SW 1271 (cell line): ENCODE measurements around the gene GALNT18.
A peak's percentile ranks its signal among the peaks of the same experiment; 100 is the strongest.

ENCODE experiments used
- DNase-seq, 2 experiments: peaks; one replicate each; lab custom pipeline; 2025; lab: John Stamatoyannopoulos, UW

The GALNT18 gene

GRCh38 chr11:11409901-11410300 is 211.9 kb downstream of the GALNT18 start:
- DNase-seq: no peak

DNA sequence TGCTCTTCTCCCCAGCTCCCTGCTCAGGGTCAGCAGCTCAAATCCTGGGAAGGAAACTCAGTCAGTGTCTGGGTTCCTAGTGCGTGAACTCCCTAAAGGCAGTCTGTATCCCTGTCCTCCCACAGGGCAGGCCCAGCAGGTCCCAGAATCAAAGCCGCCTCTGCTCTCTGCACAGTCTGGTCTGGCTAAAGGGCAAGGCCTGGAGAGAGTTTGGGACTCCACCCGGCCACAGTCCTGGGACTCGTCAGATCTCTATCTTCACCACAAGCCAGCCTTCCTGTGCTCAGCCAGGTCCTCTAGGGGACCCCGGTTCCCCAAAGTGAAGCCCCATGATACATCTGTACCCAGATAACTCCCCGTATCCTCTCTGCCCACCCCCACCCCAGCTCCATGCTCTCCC is 212.6 kb downstream of the GALNT18 start:
- DNase-seq: no peak

DNA sequence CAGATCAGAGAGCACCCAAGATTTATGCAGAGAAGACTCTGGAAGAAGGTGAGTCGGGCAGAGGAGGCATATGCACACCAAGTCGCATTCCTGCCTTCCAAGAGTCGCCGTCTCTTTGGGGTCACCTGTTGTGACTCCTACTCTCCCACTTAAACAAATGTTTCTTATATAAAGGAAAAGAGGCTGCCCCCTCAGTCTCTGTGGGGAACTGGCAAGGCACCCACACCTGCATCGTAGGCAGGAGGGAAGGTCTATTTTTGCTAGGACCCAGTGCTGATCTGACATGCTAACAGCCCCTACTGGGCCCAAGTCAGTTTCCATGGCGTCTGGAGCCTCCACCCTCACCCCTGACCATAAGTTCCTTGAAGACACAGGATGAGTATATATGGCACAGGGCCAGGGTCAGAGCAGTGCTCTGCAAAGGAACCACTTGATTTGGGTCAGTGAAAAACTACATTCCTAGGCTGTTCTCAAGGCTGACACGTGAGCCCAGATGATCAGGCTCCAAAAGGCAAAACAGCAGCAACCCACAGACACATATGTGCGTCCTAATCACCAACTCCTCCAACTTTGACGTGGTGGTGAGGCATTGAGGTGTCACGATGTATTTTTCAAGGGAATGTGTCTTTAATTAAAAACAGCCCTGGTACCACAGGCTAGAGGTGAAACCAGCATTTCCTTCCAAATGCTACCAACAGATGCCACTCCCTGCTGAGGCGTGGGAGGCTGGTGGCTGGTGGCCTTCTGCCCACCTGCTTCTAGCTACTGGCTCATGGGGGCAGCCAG is 213.2 kb downstream of the GALNT18 start:
- no peak for DNase-seq

GRCh38 chr11:11407763-11408084 is 214.1 kb downstream of the GALNT18 start:
- no peak for DNase-seq

GRCh38 chr11:11407065-11407762 is 214.6 kb downstream of the GALNT18 start:
- DNase-seq: no peak

DNA sequence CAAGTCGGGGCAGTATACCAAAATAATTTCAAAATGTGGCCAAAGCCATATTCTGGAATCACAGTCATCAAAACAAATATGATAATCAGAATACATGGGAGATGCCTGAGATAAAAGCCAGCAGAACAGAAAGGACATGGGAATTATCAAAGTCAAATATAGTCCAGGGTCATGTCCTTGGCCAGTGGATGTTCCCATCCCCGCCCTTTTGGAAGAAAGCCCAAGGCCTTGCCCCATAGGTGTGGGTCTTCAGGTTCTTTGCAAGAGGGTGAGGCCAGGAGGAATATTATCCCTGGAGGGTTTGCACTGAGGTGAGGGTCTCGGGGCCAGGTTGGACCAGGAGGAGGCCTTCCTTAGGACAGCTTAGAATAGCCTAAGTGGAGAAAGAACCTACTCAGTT is 215.2 kb downstream of the GALNT18 start:
- DNase-seq: no peak

DNA sequence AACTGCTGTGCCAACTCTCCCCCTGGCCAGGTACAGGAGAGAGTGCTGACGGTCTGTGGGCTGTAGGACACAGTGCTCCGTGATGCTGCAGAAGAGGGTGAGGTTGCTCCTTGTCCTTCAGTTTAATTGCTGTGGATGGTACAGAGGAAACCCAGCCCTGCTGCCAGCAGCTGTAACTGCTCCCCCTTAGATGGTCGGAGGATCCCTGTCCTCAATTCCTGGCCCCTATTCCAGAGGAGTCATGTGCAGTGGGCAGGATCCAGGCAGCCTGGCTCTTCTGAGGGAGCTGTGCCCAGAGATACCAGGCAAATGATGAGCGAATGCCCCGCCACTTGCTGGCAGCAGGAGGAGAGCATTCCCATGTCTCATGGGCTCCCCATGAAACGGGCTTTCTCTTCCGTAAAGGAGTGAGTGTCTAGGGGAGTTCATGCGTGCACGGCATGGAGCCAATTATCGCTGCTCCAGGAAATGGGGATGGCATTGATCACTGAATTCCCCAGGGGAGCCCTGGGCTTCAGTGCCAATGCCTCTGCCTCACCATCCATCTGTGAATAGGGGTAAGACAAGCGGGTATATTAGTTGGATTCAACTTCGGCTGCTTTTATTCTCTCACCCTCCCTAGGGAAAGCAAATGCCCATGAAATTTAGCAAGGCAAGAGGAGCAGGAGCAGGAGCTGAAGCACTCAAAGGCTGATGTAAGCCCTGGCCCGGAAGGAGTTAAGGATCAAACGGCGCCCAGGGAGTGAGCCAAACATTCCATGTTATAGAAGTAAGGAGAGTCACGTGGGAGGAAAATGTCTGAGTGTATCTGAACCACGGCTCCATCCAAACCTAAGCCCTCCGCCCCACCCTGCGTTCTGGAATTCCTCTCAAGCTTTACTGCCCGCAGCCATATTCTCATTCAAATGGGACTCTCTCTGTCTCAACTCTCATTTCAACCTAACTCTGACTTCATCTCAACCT is 217.8 kb downstream of the GALNT18 start:
- DNase-seq: no peak

GRCh38 chr11:11401960-11402535 is 219.8 kb downstream of the GALNT18 start:
- DNase-seq: no peak

DNA sequence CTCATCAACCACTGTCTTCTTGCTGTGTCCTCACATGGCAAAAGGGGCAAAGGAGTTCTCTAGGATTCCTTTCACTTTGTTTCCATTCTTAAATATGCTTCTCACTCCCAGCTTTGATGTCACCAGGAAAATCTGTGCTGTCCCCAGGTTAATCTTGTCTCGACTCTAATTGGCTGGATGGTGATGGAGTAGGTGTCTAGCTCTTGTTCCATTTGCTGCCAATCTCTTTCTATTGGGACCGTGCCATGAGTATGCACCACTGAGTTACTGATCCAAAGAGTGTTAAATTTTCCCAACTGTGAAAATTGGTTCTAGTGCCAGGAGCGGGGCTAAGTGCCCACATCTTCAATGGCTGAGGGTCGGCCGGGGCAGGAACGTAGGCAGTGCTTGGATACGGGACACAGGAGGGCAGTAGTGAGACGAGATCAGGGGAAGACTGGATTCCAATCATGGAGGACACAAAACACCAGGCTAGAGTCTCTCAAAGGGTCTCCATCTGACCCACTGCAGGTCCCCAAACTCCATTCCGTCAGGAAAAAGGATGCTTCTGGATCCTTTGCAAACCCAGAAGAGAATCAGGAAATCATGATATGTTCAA is 221.1 kb downstream of the GALNT18 start:
- no peak for DNase-seq

GRCh38 chr11:11400121-11400520 is 221.7 kb downstream of the GALNT18 start:
- no peak for DNase-seq

- no peak for DNase-seq
These were observed 224.0 kb downstream of the GALNT18 start for GRCh38 chr11:11397781-11398180.

- DNase-seq: no peak
These were observed 224.8 kb downstream of the GALNT18 start for GRCh38 chr11:11397036-11397415.

DNA sequence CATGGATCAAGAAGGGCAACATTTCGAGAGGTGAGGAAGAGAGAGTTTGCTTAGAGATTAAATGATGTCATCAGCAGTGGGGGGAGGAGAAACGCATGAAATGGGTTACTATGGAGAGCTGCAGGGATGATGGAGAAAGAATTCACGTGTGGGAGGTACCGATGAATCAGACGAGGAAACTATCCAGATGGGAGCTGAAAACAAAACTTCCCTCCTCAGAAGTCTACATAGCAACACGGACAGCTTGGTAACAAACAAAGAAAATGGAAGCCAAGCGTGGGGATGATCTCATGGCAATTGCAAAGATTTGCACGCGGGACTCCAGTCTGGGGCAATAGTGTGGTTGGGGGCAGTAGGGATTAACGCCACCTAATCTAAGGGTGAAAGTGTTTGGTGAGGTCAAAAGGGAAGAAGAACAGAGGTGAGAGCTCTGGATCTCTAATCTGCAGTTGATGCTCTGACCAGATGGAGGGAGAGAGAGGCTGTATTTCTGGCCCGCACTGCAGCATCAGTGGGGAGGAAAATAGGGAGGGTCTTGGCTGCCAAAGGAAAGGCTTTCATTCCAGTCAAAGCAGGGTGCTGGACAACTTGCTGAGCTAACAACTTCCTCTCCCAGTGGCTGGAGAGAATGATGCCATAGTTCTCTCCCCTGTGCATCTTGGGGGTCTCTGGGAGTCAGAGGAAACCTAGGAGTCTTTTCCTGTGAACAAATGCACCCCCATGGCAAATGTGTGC is 225.3 kb downstream of the GALNT18 start:
- no peak for DNase-seq

GRCh38 chr11:11395126-11395525 is 226.7 kb downstream of the GALNT18 start:
- DNase-seq: no peak

GRCh38 chr11:11394241-11394640 is 227.6 kb downstream of the GALNT18 start:
- no peak for DNase-seq

DNA sequence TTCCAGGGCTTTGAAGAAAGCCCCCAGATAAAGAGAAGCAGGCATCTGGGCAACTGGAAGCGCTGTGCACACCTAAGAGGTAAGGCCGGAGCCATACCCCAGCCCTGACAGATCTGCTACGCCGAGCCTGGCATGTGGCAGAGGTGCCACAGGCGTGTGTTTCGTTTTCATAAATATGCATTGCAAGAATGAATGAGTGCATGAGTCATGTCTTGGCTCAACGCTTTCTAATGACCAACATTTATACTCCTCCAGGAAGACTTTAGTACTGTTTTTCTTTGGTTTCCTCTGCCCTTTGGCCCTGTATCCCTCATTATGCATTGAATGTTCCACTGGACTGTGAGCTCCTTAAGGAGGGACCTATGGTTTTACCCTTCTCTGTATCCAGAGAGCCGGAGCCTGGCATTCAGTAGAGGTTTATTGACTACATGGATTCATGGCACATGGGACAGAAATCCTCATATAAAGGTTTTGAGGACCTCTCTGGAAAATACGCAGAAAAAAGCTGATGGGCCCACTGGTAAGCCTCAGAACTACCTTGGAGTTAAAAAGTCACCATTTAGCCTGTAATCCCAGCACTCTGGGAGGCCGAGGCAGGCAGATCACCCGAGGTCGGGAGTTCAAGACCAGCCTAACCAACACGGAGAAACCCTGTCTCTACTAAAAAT is 229.9 kb downstream of the GALNT18 start:
- DNase-seq: peak in 1 of 2 experiments; percentile 8

GRCh38 chr11:11391169-11391568 is 230.6 kb downstream of the GALNT18 start:
- no peak for DNase-seq

DNA sequence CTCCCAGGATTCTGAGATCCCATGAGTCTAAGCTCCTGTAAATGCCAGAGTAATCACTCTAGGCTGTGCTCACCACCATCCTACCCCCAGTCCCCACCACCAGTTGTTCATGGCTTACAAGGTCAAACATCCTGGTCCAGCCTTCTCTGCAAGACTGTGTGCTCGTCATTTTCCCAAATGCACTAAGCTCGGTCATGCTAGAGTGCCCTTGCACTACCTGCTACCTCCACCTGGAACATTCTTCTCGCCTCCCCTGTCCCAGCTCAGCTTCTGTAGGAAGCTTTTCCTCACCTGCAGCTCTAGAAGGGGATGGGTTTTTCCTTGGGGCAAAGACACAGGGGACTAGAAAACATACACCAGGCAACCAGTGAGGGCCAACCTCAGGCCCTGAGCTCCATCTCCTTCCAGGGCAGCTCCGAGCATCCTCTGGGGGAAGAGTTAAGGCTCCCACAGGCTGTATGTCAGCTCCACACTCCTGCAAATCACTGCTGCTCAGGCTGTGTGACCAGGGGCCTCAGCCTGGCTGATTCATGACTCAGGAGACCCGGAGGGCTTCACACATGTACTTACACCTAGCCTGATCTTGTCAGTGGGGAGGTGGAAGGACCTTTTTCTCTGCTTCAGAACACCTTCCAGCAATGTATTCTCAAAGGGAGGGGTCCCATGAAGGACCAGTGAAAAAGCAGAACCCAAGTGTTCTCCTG is 231.6 kb downstream of the GALNT18 start:
- no peak for DNase-seq

- DNase-seq: no peak
These were observed 232.6 kb downstream of the GALNT18 start for GRCh38 chr11:11389238-11389637.
